ENCODE data around the gene TAF1B. TPM values are rescaled to one million over a fixed set of nuclear protein-coding genes. Genes with fewer than 3 reads are reported as not detected.
"Not testable (repeated sequence)": the region's sequence is repeated elsewhere in the genome, so short reads cannot be mapped to it uniquely, and the experiment has no call there.

TAF1B gene
- total RNA-seq, 1 donor from 2014 or later: 22.9 TPM

- ATAC-seq (no peak), DNase-seq (no peak)
- no peak for TF ChIP-seq CTCF (IDR thresholded peaks at IDR 0.05)
- H3K27ac ChIP-seq: peak overlapping the region; percentile 61
- no peaks in the 10 kb centered on the region for H3K4me1 ChIP-seq
- H3K27me3 ChIP-seq (ENCODE audit: low read depth): no peaks in the 10 kb centered on the region
- intact Hi-C loops (cut with DNase I): no loop called here
- H3K9me3 ChIP-seq: no peaks in the 10 kb centered on the region
- no peak overlapping the region for H3K4me3 ChIP-seq
- no peaks in the 10 kb centered on the region for H3K36me3 ChIP-seq
These were observed 11.6 kb upstream of the TAF1B start for GRCh38 chr2:9831670-9832069.

GRCh38 chr2:9832586-9832985, 10.7 kb upstream of the TAF1B start:
- Histone ChIP-seq H3K4me3 (no peak overlapping the region), H3K27ac (no peak overlapping the region), H3K4me1 (no peaks in the 10 kb centered on the region), H3K36me3 (no peaks in the 10 kb centered on the region), H3K27me3 (ENCODE audit: low read depth) (no peaks in the 10 kb centered on the region), H3K9me3 (no peaks in the 10 kb centered on the region)
- intact Hi-C loops (cut with DNase I): no loop called here
- TF ChIP-seq CTCF (IDR thresholded peaks at IDR 0.05): no peak
- DNase-seq (no peak), ATAC-seq (no peak)

- H3K27me3 ChIP-seq (ENCODE audit: low read depth); intact Hi-C loops (cut with DNase I); DNase-seq; H3K4me3 ChIP-seq; H3K4me1 ChIP-seq; H3K36me3 ChIP-seq; ATAC-seq; H3K9me3 ChIP-seq; H3K27ac ChIP-seq: not testable (repeated sequence)
These were observed 8.2 kb upstream of the TAF1B start for GRCh38 chr2:9835068-9835467.

GRCh38 chr2:9836074-9836473, 7.2 kb upstream of the TAF1B start:
- no peaks in the 10 kb centered on the region for H3K36me3 ChIP-seq
- no peak for DNase-seq

GRCh38 chr2:9836517-9836916, 6.8 kb upstream of the TAF1B start:
- Histone ChIP-seq H3K27ac (no peak overlapping the region), H3K36me3 (no peaks in the 10 kb centered on the region), H3K9me3 (no peaks in the 10 kb centered on the region), H3K4me3 (no peak overlapping the region), H3K27me3 (ENCODE audit: low read depth) (no peaks in the 10 kb centered on the region), H3K4me1 (no peaks in the 10 kb centered on the region)
- DNase-seq (no peak), ATAC-seq (no peak)
- intact Hi-C loops (cut with DNase I): no loop called here
- no peak for TF ChIP-seq CTCF (IDR thresholded peaks at IDR 0.05)

More at GRCh38 chr2:9836074-9836473, 7.2 kb upstream of the TAF1B start:
- no peaks in the 10 kb centered on the region for H3K4me1 ChIP-seq
- no peak for TF ChIP-seq CTCF (IDR thresholded peaks at IDR 0.05)
- no peaks in the 10 kb centered on the region for H3K9me3 ChIP-seq
- no peak overlapping the region for H3K27ac ChIP-seq
- no peaks in the 10 kb centered on the region for H3K27me3 ChIP-seq (ENCODE audit: low read depth)
- ATAC-seq: no peak
- no peak overlapping the region for H3K4me3 ChIP-seq
- intact Hi-C loops (cut with DNase I): no loop called here

- H3K4me3 ChIP-seq: no peak overlapping the region
- no peak for DNase-seq
- no peaks in the 10 kb centered on the region for H3K27me3 ChIP-seq (ENCODE audit: low read depth)
- ATAC-seq: no peak
- peaks cover under 1% of the 10 kb centered on the region for H3K4me1 ChIP-seq
- H3K36me3 ChIP-seq: no peaks in the 10 kb centered on the region
- intact Hi-C loops (cut with DNase I): no loop called here
- H3K9me3 ChIP-seq: no peaks in the 10 kb centered on the region
- no peak for TF ChIP-seq CTCF (IDR thresholded peaks at IDR 0.05)
- H3K27ac ChIP-seq: no peak overlapping the region
These were observed 5.8 kb upstream of the TAF1B start for GRCh38 chr2:9837451-9837850.
